Esophagus squamous epithelium (tissue), 5 donors: Measurements from ENCODE around the gene TECPR2. TPM values are rescaled to one million over a fixed set of nuclear protein-coding genes. Genes with fewer than 3 reads are reported as not detected.

Source experiments
- DNase-seq: peaks from one replicate; lab custom pipeline; 2025; lab: John Stamatoyannopoulos, UW
- H3K27ac ChIP-seq, 4 donors: fragments of 200-600 bp; sonication (generic); one replicate each; pipeline ENCODE4 v1.5.1; 2016 to 2019; ENCODE audit warnings: mild to moderate bottlenecking in 1 of 4
- H3K27me3 ChIP-seq, 4 donors: fragments of 200-600 bp; sonication (generic); 1 replicate in 3 of 4; 2 replicates in 1 of 4; pipeline versions ENCODE4 v1.5.1 to v1.6.0; 2017 to 2021; ENCODE audit warnings: antibody characterized with exemption in 1 of 4
- H3K36me3 ChIP-seq, 3 donors: fragments of 200-600 bp; sonication (generic); one replicate each; pipeline ENCODE4 v1.5.1; 2016 to 2019
- H3K4me1 ChIP-seq, 3 donors: fragments of 200-600 bp; sonication (generic); one replicate each; pipeline ENCODE4 v1.5.1; 2017 to 2019
- H3K4me3 ChIP-seq, 4 donors: fragments of 200-600 bp; sonication (generic); 1 replicate in 3 of 4; 2 replicates in 1 of 4; pipeline ENCODE4 v1.5.1; 2016 to 2019; ENCODE audit warnings: mild to moderate bottlenecking in 2 of 4, moderate library complexity in 1 of 4
- H3K9me3 ChIP-seq, 3 donors: fragments of 200-600 bp; sonication (generic); one replicate each; pipeline ENCODE4 v1.5.1; 2016 to 2019
- POLR2A ChIP-seq, 4 donors: fragments of 450-650 bp; IDR thresholded peaks; one replicate each; pipeline ENCODE4 v1.6.1; 2017; ENCODE audit warnings: antibody characterized with exemption in 4 of 4, mild to moderate bottlenecking in 4 of 4, moderate library complexity in 3 of 4
- WGBS, 2 donors: methylation state at CpG; one replicate each; pipeline ENCODE4 v1.1.5; 2018; 5-methylcytosine and 5-hydroxymethylcytosine counted together
- intact Hi-C: fragments of 100-400 bp; cut with DNase I; formaldehyde crosslinking; loops from one replicate; pipeline ENCODE4 v1.15.0; 2022
- total RNA-seq, 4 donors: library from RNA; depleted of rRNA; stranded (reverse); fragments of >200 nt; gene quantifications; one replicate each; pipeline ENCODE4 v1.1.0, GENCODE V29; 2016
- TF ChIP-seq, protein P1 (sequence below), 6 experiments: fragments of 450-650 bp in 4 of 6; fragments of 200-600 bp in 2 of 6; sonication (generic) in 2 of 6; IDR thresholded peaks; one replicate each; pipeline ENCODE4 v1.5.1; 2016 to 2019; ENCODE audit warnings: antibody characterized with exemption in 6 of 6, mild to moderate bottlenecking in 4 of 6, moderate library complexity in 4 of 6
- donor health status: DM: yes; HTN: yes; CAD: no.

Gene TECPR2
- total RNA-seq, 4 donors from 2014 or later: 5.4 to 18.1 (median 12.9) TPM

DNA sequence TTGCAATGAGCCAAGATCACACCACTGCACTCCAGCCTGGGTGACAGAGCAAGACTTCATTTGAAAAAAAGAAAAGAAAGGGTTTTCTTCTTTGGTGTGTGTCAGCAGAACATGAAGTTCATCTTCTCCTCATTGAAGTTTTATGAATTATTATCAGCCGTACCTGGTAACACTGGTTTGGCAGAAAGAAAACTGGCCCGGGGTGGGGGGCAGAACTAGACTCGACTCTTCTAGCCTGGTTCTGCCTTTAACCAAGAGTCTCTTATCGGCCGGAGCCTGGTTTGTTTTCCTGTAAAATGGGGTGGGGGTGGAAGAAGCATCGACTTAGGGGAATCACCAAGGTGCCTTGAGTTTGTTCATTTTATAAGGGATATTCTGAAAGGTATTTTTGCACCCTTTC, 64.1 kb downstream of the TECPR2 start:
- H3K27me3 ChIP-seq: no peaks in the 10 kb centered on the region
- TF ChIP-seq POLR2A (IDR thresholded peaks at IDR 0.05): no peak
- TF ChIP-seq, protein P1, sequence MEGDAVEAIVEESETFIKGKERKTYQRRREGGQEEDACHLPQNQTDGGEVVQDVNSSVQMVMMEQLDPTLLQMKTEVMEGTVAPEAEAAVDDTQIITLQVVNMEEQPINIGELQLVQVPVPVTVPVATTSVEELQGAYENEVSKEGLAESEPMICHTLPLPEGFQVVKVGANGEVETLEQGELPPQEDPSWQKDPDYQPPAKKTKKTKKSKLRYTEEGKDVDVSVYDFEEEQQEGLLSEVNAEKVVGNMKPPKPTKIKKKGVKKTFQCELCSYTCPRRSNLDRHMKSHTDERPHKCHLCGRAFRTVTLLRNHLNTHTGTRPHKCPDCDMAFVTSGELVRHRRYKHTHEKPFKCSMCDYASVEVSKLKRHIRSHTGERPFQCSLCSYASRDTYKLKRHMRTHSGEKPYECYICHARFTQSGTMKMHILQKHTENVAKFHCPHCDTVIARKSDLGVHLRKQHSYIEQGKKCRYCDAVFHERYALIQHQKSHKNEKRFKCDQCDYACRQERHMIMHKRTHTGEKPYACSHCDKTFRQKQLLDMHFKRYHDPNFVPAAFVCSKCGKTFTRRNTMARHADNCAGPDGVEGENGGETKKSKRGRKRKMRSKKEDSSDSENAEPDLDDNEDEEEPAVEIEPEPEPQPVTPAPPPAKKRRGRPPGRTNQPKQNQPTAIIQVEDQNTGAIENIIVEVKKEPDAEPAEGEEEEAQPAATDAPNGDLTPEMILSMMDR (IDR thresholded peaks at IDR 0.05): no peak
- H3K36me3 ChIP-seq: peaks cover 0 to 51% (median 0%) of the 10 kb centered on the region in 3 donors
- no peak overlapping the region for H3K4me3 ChIP-seq
- intact Hi-C loops: no loop called here
- H3K4me1 ChIP-seq: no peaks in the 10 kb centered on the region
- DNase-seq: no peak
- H3K9me3 ChIP-seq: no peaks in the 10 kb centered on the region
- no peak overlapping the region for H3K27ac ChIP-seq
- WGBS, 2 donors: 76 to 83% methylated on average over 6 of the region's 6 CpGs

DNA sequence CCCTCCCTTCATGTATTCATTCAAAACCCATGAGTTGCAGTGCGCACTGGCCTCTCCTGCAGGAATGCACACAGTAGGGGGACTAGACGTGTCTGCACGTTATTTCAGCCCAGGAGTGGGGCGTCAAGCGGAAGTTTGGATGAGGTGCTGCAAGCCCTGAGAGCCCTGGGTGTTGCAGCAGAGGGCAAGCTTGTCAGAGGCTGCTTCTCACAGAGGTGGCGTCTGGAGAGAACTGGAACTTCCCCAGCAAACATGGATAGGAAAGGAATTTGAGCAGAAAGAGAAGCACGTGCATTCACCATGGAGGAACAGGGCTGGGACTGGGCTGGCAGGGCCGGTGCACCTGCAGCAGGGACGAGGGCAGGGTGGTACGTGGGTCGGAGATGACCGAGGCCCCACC, 64.9 kb downstream of the TECPR2 start:
- no peak overlapping the region for H3K27ac ChIP-seq
- no peaks in the 10 kb centered on the region for H3K4me1 ChIP-seq
- TF ChIP-seq, protein P1 (IDR thresholded peaks at IDR 0.05): no peak
- TF ChIP-seq POLR2A (IDR thresholded peaks at IDR 0.05): no peak
- H3K4me3 ChIP-seq: no peak overlapping the region
- WGBS, 2 donors: 93 to 97% methylated on average over 10 to 11 of the region's 12 CpGs
- H3K27me3 ChIP-seq: no peaks in the 10 kb centered on the region
- peaks cover 0 to 58% (median 0%) of the 10 kb centered on the region in 3 donors for H3K36me3 ChIP-seq
- intact Hi-C loops: no loop called here
- no peak for DNase-seq
- no peaks in the 10 kb centered on the region for H3K9me3 ChIP-seq

DNA sequence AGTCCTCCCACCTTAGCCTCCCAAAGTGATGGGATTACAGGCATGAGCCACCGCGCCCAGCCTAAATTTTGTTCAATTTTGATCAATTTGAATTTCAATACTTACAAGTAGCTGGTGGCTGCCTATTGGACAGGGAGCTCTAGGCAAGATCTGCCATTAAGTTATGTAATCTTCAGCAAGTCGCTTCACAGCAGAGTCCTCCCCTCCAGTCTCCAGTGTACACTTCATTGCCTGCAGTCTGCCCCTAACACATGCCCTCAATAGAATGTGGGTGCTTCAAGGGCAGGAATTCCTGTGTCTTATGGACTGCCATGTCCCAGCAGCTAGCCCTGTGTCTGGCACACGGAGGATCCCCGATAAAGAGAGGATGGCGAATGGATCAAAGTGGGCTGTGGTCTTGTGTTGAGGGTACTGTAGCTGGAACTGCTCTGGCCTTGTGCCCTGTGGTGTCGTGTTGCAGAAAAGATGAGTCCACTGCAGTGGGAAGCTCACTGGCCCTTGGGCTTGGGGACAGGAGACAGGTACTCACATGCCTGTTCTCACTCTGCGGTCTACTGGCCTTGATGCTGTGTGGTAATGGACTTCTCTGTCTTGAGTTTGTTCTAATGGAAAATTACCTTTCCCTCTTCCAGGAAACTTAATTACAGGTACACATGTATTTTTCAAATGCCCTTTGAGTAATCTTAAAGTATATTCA, 67.6 kb downstream of the TECPR2 start:
- Histone ChIP-seq H3K27ac (no peak overlapping the region), H3K4me3 (no peak overlapping the region), H3K9me3 (no peaks in the 10 kb centered on the region), H3K27me3 (no peaks in the 10 kb centered on the region), H3K4me1 (no peaks in the 10 kb centered on the region), H3K36me3 (peaks cover 3 to 71% (median 8%) of the 10 kb centered on the region in 3 donors)
- WGBS, 2 donors: 90 to 94% methylated on average over 4 to 6 of the region's 8 CpGs
- intact Hi-C loops: no loop called here
- TF ChIP-seq POLR2A (IDR thresholded peaks at IDR 0.05): no peak
- TF ChIP-seq, protein P1 (IDR thresholded peaks at IDR 0.05): no peak
- DNase-seq: no peak

DNA sequence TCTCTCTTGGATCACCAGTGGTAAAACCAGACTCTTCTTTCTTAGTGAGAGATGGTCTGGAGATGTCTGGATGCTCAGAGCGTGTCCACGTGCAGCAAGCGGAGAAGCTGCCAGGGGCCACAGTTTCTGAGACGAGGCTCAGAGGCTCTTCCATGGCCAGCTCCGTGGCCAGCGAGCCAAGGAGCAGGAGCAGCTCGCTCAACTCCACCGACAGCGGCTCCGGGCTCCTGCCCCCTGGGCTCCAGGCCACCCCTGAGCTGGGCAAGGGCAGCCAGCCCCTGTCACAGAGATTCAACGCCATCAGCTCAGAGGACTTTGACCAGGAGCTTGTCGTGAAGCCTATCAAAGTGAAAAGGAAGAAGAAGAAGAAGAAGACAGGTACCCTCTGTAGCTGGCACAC, 69.0 kb downstream of the TECPR2 start:
- Histone ChIP-seq H3K4me1 (no peaks in the 10 kb centered on the region), H3K9me3 (no peaks in the 10 kb centered on the region), H3K27ac (no peak overlapping the region), H3K4me3 (no peak overlapping the region), H3K36me3 (peaks cover 3 to 75% (median 8%) of the 10 kb centered on the region in 3 donors), H3K27me3 (no peaks in the 10 kb centered on the region)
- no peak for DNase-seq
- intact Hi-C loops: no loop called here
- no peak for TF ChIP-seq POLR2A (IDR thresholded peaks at IDR 0.05)
- TF ChIP-seq, protein P1 (IDR thresholded peaks at IDR 0.05): no peak
- 83 to 92% methylated on average over 2 to 10 of the region's 12 CpGs for WGBS, 2 donors

DNA sequence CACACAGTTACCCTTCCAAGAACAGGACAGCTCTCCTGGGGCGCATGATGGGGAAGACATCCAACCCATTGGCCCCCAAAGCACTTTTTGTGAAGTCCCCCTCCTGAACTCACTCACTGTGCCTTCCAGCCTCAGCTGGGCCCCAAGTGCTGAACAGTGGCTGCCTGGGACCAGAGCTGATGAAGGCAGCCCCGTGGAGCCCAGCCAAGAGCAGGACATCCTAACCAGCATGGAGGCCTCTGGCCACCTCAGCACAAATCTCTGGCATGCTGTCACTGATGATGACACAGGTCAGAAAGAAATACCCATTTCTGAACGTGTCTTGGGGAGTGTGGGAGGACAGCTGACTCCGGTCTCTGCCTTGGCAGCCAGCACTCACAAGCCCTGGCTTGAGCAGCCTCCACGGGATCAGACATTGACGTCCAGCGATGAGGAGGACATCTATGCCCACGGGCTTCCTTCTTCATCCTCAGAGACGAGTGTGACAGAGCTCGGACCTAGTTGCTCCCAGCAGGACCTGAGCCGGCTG, 72.0 kb downstream of the TECPR2 start:
- Histone ChIP-seq H3K4me3 (no peak overlapping the region), H3K27me3 (no peaks in the 10 kb centered on the region), H3K27ac (no peak overlapping the region), H3K4me1 (peaks cover 0 to 10% (median 0%) of the 10 kb centered on the region in 3 donors), H3K36me3 (peaks cover 3 to 57% (median 8%) of the 10 kb centered on the region in 3 donors), H3K9me3 (no peaks in the 10 kb centered on the region)
- DNase-seq: no peak
- WGBS, 2 donors: 48 to 66% methylated on average over 5 to 9 of the region's 11 CpGs
- intact Hi-C loops: no loop called here
- TF ChIP-seq POLR2A (IDR thresholded peaks at IDR 0.05): no peak
- TF ChIP-seq, protein P1 (IDR thresholded peaks at IDR 0.05): no peak
